GM12873 (cell line): ENCODE measurements around the gene DCD.

Source experiments
- TF ChIP-seq, protein P1 (sequence below): IDR thresholded peaks from 2 replicates; pipeline ENCODE4 v1.5.1; 2012; ENCODE audit warnings: low read depth, mild to moderate bottlenecking, moderate library complexity, low read length, control low read depth; ENCODE audit not compliant: insufficient read depth; ENCODE audit errors: missing control alignments

The DCD gene

DNA sequence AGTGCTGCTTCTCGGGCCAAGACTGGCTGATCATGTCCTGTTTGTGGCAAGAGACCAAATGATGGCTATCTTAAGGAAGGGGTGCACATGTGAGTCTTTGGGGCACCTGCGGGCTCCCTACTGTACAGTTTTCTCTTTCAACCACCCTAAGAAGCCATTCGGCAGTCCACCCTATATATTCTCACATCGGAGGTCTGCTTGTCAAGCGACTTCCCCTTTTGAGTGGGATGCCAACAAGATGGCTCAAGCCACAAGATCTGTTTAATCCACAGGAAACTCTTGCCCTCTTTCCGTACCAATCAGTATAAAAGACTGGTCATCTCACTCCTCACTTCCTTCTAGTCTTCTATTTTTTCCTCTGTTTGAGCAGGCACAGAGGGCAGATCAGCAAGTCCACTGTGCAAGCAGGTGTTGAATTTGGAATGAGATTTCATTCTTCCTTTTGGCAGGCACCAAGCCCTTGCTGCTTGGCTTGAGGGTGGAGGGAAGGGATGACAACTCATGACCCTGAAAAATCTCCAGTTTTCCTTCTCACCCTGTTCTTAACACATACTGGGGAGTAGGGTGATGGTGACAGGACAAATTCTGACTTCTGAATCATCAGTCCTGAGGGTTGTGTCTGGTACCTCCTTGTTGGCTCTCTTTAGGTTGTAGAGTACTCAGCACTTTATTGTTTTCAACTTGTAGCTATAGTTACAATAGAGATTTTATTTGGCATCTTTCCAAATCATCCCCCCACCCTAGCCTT, 31.1 kb downstream of the DCD start:
- TF ChIP-seq, protein P1, sequence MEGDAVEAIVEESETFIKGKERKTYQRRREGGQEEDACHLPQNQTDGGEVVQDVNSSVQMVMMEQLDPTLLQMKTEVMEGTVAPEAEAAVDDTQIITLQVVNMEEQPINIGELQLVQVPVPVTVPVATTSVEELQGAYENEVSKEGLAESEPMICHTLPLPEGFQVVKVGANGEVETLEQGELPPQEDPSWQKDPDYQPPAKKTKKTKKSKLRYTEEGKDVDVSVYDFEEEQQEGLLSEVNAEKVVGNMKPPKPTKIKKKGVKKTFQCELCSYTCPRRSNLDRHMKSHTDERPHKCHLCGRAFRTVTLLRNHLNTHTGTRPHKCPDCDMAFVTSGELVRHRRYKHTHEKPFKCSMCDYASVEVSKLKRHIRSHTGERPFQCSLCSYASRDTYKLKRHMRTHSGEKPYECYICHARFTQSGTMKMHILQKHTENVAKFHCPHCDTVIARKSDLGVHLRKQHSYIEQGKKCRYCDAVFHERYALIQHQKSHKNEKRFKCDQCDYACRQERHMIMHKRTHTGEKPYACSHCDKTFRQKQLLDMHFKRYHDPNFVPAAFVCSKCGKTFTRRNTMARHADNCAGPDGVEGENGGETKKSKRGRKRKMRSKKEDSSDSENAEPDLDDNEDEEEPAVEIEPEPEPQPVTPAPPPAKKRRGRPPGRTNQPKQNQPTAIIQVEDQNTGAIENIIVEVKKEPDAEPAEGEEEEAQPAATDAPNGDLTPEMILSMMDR: no peak

DNA sequence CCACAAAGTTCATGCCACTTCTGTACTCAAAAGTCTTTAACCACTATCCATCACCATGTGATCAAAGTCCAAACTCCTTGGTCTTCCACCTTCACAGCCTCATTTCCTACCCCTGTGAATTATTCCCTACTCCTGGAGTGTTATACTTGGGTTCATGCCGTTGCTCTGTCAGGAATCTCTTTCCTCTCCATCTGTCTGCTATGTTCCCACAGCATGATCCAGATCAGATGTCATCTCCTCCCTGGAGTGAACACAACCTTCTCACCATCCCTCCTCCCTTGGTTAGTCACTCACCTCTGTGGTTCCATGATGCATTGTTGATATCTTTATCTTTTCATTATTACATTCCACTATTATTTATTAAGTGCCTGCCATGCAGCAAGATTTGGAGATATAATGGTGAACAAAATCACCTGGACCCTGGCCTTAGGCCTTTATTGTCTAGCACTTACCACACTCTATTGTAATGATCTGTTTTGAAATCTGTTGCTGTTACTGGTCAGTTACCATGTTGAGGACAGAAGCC, 35.9 kb downstream of the DCD start:
- TF ChIP-seq, protein P1: no peak

DNA sequence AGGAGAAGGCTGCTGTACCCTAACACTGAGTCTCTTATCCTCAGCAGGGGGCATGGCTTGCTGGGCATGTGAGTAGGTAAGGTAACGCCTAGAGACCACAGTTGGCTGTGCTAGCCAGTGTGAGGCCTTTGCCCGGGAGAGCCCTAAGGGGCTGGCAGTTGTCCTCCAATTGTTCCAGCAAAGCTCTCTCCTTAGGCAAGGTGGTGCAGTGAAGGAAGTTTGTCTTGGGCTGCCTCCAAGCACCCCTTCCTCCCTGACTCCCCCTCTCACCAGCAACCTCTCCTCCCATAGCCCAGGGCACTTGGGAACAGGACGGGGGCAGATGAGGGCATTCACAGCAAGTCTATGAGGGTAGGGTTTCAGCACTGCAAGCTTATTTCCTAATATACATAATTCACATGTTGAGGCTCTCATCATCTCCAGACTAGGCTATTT, 36.4 kb downstream of the DCD start:
- TF ChIP-seq, protein P1: no peak

DNA sequence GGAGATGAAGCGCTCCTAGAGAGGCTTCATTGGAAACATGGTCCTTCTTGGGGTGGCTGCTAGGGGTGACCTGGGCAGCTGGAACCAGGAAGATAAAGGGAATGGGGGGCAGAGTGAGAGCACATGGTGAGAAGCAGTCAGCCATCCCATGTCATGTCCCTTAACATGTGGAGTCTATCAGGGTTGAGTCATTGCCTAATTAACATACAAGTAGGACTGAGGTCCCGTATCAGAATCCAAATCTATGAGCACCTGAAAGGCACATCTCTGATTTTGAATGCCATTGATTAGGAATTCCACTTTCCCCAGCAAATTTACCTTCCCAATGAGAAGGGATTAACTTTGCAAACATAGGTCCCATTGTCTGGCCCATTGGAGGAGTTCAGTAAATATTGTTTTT, 39.4 kb downstream of the DCD start:
- TF ChIP-seq, protein P1: no peak

DNA sequence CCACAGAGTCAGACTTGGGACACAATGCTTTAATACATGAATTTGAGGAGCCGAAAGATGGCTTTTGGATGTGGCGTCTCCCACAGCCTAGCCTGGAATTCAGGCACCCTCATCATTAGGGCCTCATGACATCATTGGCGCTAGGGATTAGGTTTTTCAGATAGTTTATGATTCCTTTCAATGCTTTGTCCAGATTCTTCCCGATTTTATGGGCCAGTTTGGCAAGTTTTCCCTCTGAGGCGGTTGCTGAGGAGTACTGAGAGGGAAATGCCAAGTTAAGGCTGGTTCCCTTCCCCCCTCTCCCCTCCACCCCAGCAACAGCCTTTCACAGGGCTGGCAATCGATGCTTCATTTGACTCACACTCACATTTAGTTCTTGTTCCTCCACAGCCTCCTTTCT, 40.0 kb downstream of the DCD start:
- TF ChIP-seq, protein P1: no peak

DNA sequence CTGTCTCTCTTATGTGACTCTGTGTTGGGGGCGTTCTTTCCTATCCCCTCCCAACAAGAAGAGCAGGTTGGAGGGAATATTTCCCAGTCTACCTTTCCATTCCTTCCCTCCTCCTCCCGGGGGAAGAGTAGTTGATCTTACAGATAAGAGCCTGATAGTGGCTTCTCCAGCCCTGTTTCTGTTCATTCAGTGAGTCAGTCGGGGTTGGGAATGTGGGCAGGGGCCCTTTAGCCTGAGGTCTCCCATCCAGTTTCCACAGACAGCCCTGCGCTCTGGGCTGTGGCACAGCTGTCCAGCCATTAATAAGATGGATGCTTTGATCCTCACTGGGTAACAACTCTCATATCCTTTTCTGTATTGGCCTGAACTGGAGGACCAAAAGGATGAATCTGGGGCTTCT, 41.6 kb downstream of the DCD start:
- TF ChIP-seq, protein P1: no peak

DNA sequence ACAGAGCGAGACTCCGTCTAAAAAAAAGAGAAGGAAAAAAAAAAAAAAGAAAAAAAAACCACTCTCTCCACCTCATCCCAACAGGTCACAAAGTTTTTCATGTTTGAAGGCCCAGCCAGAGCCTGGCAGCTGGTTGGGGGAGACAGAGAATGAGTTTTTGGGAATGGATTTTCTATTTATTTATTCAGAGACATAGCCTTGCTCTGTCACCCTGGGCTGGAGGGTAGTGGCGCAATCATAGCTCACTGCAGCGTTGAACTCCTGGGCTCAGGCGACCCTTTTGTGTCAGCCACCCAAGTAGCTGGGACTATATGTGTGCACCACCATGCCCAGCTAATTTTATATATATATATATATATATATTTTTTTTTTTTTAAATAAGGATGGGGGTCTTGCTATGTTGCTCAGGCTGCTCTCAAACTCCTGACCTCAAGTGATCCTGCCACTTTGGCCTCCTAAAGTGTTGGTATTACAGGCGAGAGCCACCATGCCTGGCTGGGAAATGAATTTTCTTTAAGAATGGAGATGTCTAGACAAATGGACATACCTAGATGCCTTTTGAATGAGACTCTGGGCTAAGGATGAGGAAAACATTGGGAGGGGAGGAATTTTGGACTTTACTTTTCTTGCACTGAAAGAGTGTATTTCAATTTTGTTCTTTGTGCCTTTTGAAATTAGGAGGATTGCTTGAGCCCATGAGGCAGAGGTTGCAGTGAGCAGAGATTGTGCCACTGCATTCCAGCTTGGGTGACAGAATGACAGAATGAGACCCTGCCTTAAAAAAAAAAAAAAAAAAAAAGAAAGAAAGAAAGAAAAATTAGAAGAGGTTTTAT, 42.8 kb downstream of the DCD start:
- TF ChIP-seq, protein P1: no peak
